Uterus (tissue), 4 donors: ENCODE data around the gene KLHL24. TPM values are rescaled to one million over a fixed set of nuclear protein-coding genes. Genes with fewer than 3 reads are reported as not detected.
"Not testable (repeated sequence)": the region's sequence is repeated elsewhere in the genome, so short reads cannot be mapped to it uniquely, and the experiment has no call there.

Experiments
- DNase-seq, 2 donors: peaks; one replicate each; pipeline ENCODE4 v3.0.0-alpha.2; 2019 to 2020
- H3K27ac ChIP-seq, 2 donors: fragments of 200-600 bp; sonication (generic); 1 replicate in 1 of 2; 2 replicates in 1 of 2; pipeline ENCODE4 v1.5.1; 2016 to 2018
- H3K27me3 ChIP-seq, 2 donors: fragments of 200-600 bp; sonication (generic); one replicate each; pipeline ENCODE4 v1.5.1; 2018 to 2019; ENCODE audit warnings: control low read depth in 1 of 2
- H3K36me3 ChIP-seq, 2 donors: fragments of 200-600 bp; sonication (generic); one replicate each; pipeline ENCODE4 v1.5.1; 2019; ENCODE audit warnings: control low read depth in 1 of 2
- H3K4me1 ChIP-seq, 2 donors: fragments of 200-600 bp; sonication (generic); one replicate each; pipeline ENCODE4 v1.5.1; 2018 to 2019; ENCODE audit warnings: control low read depth in 1 of 2
- H3K4me3 ChIP-seq, 2 donors: fragments of 200-600 bp; sonication (generic); 1 replicate in 1 of 2; 2 replicates in 1 of 2; pipeline ENCODE4 v1.5.1; 2018 to 2019; ENCODE audit warnings: mild to moderate bottlenecking in 1 of 2
- H3K9me3 ChIP-seq, 2 donors: fragments of 200-600 bp; sonication (generic); one replicate each; pipeline ENCODE4 v1.5.1; 2019; ENCODE audit warnings: control low read depth in 1 of 2
- CTCF ChIP-seq, 4 experiments: fragments of 200-600 bp in 2 of 4; fragments of 450-650 bp in 2 of 4; sonication (generic) in 2 of 4; IDR thresholded peaks; one replicate each; pipeline ENCODE4 v1.5.1; 2016 to 2019; ENCODE audit warnings: antibody characterized with exemption in 4 of 4, mild to moderate bottlenecking in 2 of 4, moderate library complexity in 1 of 4
- POLR2A ChIP-seq, 2 donors: fragments of 450-650 bp; IDR thresholded peaks; one replicate each; pipeline ENCODE4 v1.6.1; 2016; ENCODE audit warnings: antibody characterized with exemption in 2 of 2, mild to moderate bottlenecking in 1 of 2, moderate library complexity in 1 of 2
- intact Hi-C: fragments of 100-400 bp; cut with DNase I; formaldehyde crosslinking; loops from one replicate; pipeline ENCODE4 v1.15.1; 2023; ENCODE audit warnings: low total_unique reads
- total RNA-seq, 4 donors: library from RNA; depleted of rRNA in 3 of 4; stranded (reverse); fragments of >200 nt in 3 of 4; gene quantifications; one replicate each; pipeline versions ENCODE4 v1.1.0 to v1.2.4, GENCODE V29; 2014 to 2023
- donor health status: DM: yes; HTN: yes; CAD: no.

KLHL24 gene
- total RNA-seq, 4 donors from 2014 or later: 69.1 to 231 (median 146) TPM

DNA sequence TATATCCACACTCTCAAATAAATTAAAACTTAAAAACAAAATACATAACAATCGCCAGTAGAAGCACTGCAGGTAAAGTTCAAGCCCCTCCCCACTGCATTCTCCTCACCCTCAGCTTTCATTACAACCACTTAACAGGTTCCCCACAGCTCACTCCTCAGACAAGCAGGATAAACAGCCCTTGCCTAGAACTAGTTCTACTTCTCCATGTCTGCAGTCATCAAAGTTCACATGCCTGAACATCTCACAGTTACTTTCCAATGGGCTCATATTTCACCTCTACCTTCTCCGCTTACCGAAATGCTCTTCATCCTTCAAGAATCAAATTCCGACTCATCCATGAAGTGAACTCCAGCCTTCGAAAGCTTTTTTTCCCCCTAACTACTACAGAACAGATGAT lies 66.3 kb downstream of the KLHL24 start:
- Histone ChIP-seq H3K9me3 (no peaks in the 10 kb centered on the region), H3K4me1 (no peaks in the 10 kb centered on the region), H3K4me3 (no peak overlapping the region), H3K27me3 (no peaks in the 10 kb centered on the region), H3K36me3 (no peaks in the 10 kb centered on the region), H3K27ac (no peak overlapping the region)
- no peak for DNase-seq
- intact Hi-C loops: no loop called here
- TF ChIP-seq CTCF (IDR thresholded peaks at IDR 0.05) (no peak), POLR2A (IDR thresholded peaks at IDR 0.05) (no peak)

GRCh38 chr3:183703892-183704291 lies 68.5 kb downstream of the KLHL24 start:
- H3K4me3 ChIP-seq, H3K9me3 ChIP-seq, H3K27ac ChIP-seq, DNase-seq, H3K36me3 ChIP-seq, H3K27me3 ChIP-seq, H3K4me1 ChIP-seq, intact Hi-C loops: not testable (repeated sequence)

DNA sequence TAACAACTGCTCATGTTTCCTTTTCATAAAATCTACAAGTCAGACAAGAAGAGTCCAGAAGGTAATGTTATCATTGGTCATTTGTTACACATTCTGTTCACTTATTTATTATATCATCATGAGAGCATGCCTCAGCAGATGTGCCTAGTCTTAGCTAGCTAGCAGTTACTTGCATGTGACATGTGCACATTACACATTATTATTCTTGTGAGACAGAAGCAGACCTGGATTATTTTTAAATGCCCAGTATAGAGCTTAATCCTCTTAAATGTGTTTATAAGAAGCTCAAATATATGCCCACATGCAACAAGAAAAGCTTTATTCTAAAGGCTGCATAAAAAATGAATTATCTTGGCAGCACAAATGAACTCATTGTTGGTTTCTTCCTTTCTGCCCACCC lies 74.8 kb downstream of the KLHL24 start:
- no peak for TF ChIP-seq POLR2A (IDR thresholded peaks at IDR 0.05)
- Histone ChIP-seq H3K4me1 (no peaks in the 10 kb centered on the region), H3K27me3 (no peaks in the 10 kb centered on the region), H3K9me3 (no peaks in the 10 kb centered on the region), H3K36me3 (no peaks in the 10 kb centered on the region), H3K27ac (no peak overlapping the region), H3K4me3 (no peak overlapping the region)
- intact Hi-C loops: no loop called here
- DNase-seq: no peak

DNA sequence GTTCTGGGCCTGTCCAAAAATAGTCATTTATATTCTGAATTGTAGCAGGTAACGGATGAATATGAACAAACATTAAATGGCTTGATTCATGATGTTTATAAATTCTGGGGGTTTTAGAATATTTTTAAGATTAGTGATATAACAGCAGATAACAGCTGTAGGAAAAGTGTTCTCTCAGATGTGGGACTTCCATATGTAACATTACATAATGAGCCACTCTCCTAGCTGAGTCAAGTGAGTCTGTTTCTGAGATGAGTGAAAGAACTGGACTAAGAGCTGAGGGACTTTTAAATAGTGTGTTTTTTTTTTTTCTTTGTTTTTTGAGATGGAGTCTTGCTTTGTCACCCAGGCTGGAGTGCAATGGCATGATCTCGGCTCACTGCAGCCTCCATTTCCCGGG lies 76.1 kb downstream of the KLHL24 start:
- Histone ChIP-seq H3K4me1 (no peaks in the 10 kb centered on the region), H3K9me3 (no peaks in the 10 kb centered on the region), H3K4me3 (no peak overlapping the region), H3K27me3 (no peaks in the 10 kb centered on the region), H3K36me3 (no peaks in the 10 kb centered on the region), H3K27ac (no peak overlapping the region)
- TF ChIP-seq CTCF (IDR thresholded peaks at IDR 0.05) (no peak), POLR2A (IDR thresholded peaks at IDR 0.05) (no peak)
- intact Hi-C loops: no loop called here
- DNase-seq: no peak

DNA sequence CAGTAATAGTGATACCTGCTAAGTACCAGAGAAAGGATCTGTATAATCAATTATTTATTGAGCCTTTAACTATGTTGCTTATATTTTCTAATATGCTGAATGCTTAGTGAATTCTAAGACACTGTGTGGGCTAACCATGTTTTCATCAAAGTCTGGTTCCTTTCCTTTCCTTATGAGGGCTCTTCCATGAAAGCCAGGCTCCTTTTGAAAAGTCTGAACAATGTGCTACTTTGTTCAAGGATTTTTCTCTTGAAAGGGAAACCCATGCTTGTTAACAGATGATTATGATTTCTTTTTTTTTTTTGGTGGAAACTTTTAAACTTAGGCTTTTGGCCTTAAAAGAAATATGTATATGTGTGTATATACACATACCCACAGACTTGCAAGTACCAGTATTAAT lies 79.2 kb downstream of the KLHL24 start:
- H3K4me1 ChIP-seq: no peaks in the 10 kb centered on the region
- DNase-seq: no peak
- intact Hi-C loops: no loop called here
- no peaks in the 10 kb centered on the region for H3K9me3 ChIP-seq
- TF ChIP-seq CTCF (IDR thresholded peaks at IDR 0.05) (no peak), POLR2A (IDR thresholded peaks at IDR 0.05) (no peak)
- no peaks in the 10 kb centered on the region for H3K36me3 ChIP-seq
- H3K4me3 ChIP-seq: no peak overlapping the region
- no peaks in the 10 kb centered on the region for H3K27me3 ChIP-seq
- H3K27ac ChIP-seq: no peak overlapping the region

DNA sequence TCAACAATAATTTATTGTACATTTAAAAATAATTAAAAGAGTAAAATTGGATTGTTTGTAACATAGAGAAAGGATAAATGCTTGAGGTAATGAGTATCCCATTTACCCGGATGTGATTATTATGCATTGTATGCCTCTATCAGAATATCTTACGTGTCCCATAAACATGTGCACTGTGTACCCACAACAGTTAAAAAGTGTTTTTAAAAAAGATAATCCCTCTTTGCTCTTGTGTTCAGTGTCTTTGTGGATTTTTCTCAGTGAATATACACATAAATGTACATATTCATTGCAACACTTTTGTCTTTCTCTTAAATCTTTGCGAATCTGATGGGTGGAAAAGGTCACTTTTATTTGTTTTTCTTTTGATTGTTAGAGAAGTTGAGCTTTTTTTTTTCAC lies 82.6 kb downstream of the KLHL24 start:
- Histone ChIP-seq H3K9me3 (no peaks in the 10 kb centered on the region), H3K4me3 (no peak overlapping the region), H3K27ac (no peak overlapping the region), H3K36me3 (no peaks in the 10 kb centered on the region), H3K27me3 (no peaks in the 10 kb centered on the region), H3K4me1 (no peaks in the 10 kb centered on the region)
- TF ChIP-seq POLR2A (IDR thresholded peaks at IDR 0.05): no peak
- no peak for TF ChIP-seq CTCF (IDR thresholded peaks at IDR 0.05)
- DNase-seq: no peak
- intact Hi-C loops: no loop called here
